HCT116 (cell line): ENCODE measurements around the gene PCCA. TPM values are rescaled to one million over a fixed set of nuclear protein-coding genes. Genes with fewer than 3 reads are reported as not detected.

Experiments
- ATAC-seq: fragments of 200-7000 bp; cut with Tn5 transposase; 2 replicates; pipeline ENCODE4 v1.9.1; 2020; ENCODE audit warnings: mild to moderate bottlenecking, moderate library complexity
- BruUV-seq: library from RNA; stranded (reverse); fragments of 400-500 nt; replicated peaks from 2 replicates; lab custom pipeline; 2021; lab: Mats Ljungman, UMichigan
- CTCF ChIA-PET: fragments of 300-600 bp; sonication (Branson Sonifier 250); formaldehyde crosslinking; loops from one replicate; lab custom pipeline; 2021; ENCODE audit warnings: antibody characterized with exemption; lab: Charles Lee
- POLR2A ChIA-PET: fragments of 300-600, 350-600 bp; sonication (Branson Sonifier 250); formaldehyde crosslinking; loops from one replicate; lab custom pipeline; 2021; ENCODE audit warnings: antibody characterized with exemption; lab: Charles Lee
- RAD21 ChIA-PET, 2 experiments: fragments of 300-600 bp; sonication (Branson Sonifier 250); formaldehyde crosslinking; loops; one replicate each; lab custom pipeline; 2023; ENCODE audit warnings: low total read pairs in 2 of 2; ENCODE audit not compliant: uncharacterized antibody in 2 of 2, unreplicated experiment in 2 of 2, low non-redundant PET in 1 of 2; lab: Charles Lee
- DNase-seq: peaks from one replicate; pipeline ENCODE4 v3.0.0-alpha.2; 2010; ENCODE audit warnings: low read depth, low spot score
- H2AFZ ChIP-seq: fragments of 200-600 bp; shearing (Covaris generic), sonication (generic); 2 replicates; pipeline ENCODE4 v1.6.1; 2017; ENCODE audit warnings: low read depth, mixed run types, mixed read lengths, antibody characterized with exemption, low read length; ENCODE audit not compliant: poor library complexity, severe bottlenecking
- H3K27ac ChIP-seq: 2 replicates; pipeline ENCODE4 v1.5.1; 2012; ENCODE audit warnings: low read depth, low read length
- H3K27me3 ChIP-seq: fragments of 200-600 bp; sonication (generic); 2 replicates; pipeline ENCODE4 v1.6.1; 2016; ENCODE audit warnings: mixed run types, low read length, mixed read lengths; ENCODE audit not compliant: insufficient read depth
- H3K36me3 ChIP-seq, 2 experiments: fragments of 200-500 bp in 1 of 2; fragments of 200-600 bp in 1 of 2; sonication (Bioruptor generic) in 1 of 2; sonication (generic) in 1 of 2; 2 replicates each; pipeline versions ENCODE4 v1.5.1 to v1.6.1; 2014 to 2016; ENCODE audit warnings: low read length in 2 of 2, inconsistent platforms in 1 of 2, mixed read lengths in 1 of 2, mixed run types in 1 of 2; ENCODE audit not compliant: insufficient read depth in 2 of 2, control insufficient read depth in 1 of 2
- H3K4me1 ChIP-seq, 2 experiments: fragments of 200-600 bp in 1 of 2; sonication (generic) in 1 of 2; 2 replicates each; pipeline versions ENCODE4 v1.5.1 to v1.6.1; 2012 to 2017; ENCODE audit warnings: low read length in 2 of 2, inconsistent platforms in 1 of 2, mild to moderate bottlenecking in 1 of 2, mixed read lengths in 1 of 2, mixed run types in 1 of 2, moderate library complexity in 1 of 2; ENCODE audit not compliant: insufficient read depth in 2 of 2, control insufficient read depth in 1 of 2
- H3K4me2 ChIP-seq: fragments of 200-600 bp; sonication (generic); 2 replicates; pipeline ENCODE4 v1.6.1; 2017; ENCODE audit warnings: mixed run types, low read length, mixed read lengths
- H3K4me3 ChIP-seq, 2 experiments: fragments of 200-600 bp in 1 of 2; sonication (generic) in 1 of 2; replicated peaks in 1 of 2; 2 replicates each; pipeline ENCODE4 v1.5.1; 2011 to 2016; ENCODE audit warnings: low read length in 2 of 2, control low read depth in 1 of 2, low read depth in 1 of 2, mild to moderate bottlenecking in 1 of 2, mixed read lengths in 1 of 2, mixed run types in 1 of 2
- H3K79me2 ChIP-seq: fragments of 200-600 bp; sonication (generic); 2 replicates; pipeline ENCODE4 v1.6.1; 2017; ENCODE audit warnings: mild to moderate bottlenecking, mixed run types, low read length, moderate library complexity, mixed read lengths; ENCODE audit not compliant: insufficient read depth
- H3K9ac ChIP-seq: fragments of 200-600 bp; sonication (generic); 2 replicates; pipeline ENCODE4 v1.6.1; 2016; ENCODE audit warnings: low read length, mixed read lengths
- H3K9me2 ChIP-seq: fragments of 200-600 bp; sonication (generic), shearing (Covaris generic); 2 replicates; pipeline ENCODE4 v1.6.1; 2017; ENCODE audit warnings: mixed run types, mild to moderate bottlenecking, moderate library complexity; ENCODE audit not compliant: insufficient read depth
- H3K9me3 ChIP-seq, 2 experiments: fragments of 200-500 bp in 1 of 2; fragments of 200-600 bp in 1 of 2; sonication (Bioruptor generic) in 1 of 2; sonication (generic) in 1 of 2; 2 replicates each; pipeline ENCODE4 v1.6.1; 2014 to 2017; ENCODE audit warnings: low read length in 2 of 2, mixed read lengths in 2 of 2, inconsistent platforms in 1 of 2, low read depth in 1 of 2, mild to moderate bottlenecking in 1 of 2, mixed run types in 1 of 2, moderate library complexity in 1 of 2; ENCODE audit not compliant: control insufficient read depth in 1 of 2, insufficient read depth in 1 of 2
- H4K20me1 ChIP-seq: fragments of 200-600 bp; sonication (generic), shearing (Covaris generic); 2 replicates; pipeline ENCODE4 v1.6.1; 2017; ENCODE audit warnings: mixed run types, mild to moderate bottlenecking, moderate library complexity; ENCODE audit not compliant: insufficient read depth
- CEBPB ChIP-seq: IDR thresholded peaks from 2 replicates; pipeline ENCODE4 v1.6.1; 2012; ENCODE audit warnings: low read depth
- EGR1 ChIP-seq: IDR thresholded peaks from 2 replicates; pipeline ENCODE4 v1.6.1; 2012; ENCODE audit warnings: low read depth
- ELF1 ChIP-seq: IDR thresholded peaks from 2 replicates; pipeline ENCODE4 v1.6.1; 2012; ENCODE audit warnings: low read depth, borderline replicate concordance
- EZH2 ChIP-seq: fragments of 200-600 bp; sonication (generic); IDR thresholded peaks from 2 replicates; pipeline ENCODE4 v1.6.1; 2017; ENCODE audit warnings: antibody characterized with exemption, mixed run types
- JUND ChIP-seq: IDR thresholded peaks from 2 replicates; pipeline ENCODE4 v1.6.1; 2012
- POLR2A ChIP-seq: IDR thresholded peaks from 2 replicates; pipeline ENCODE4 v1.7.0; 2011; ENCODE audit warnings: borderline replicate concordance; ENCODE audit not compliant: insufficient read depth, insufficient read length; ENCODE audit errors: extremely low read depth
- RAD21 ChIP-seq: IDR thresholded peaks from 2 replicates; pipeline ENCODE4 v1.6.1; 2012; ENCODE audit warnings: low read depth, mild to moderate bottlenecking
- REST ChIP-seq: IDR thresholded peaks from 2 replicates; pipeline ENCODE4 v1.6.1; 2012; ENCODE audit warnings: low read depth
- SIN3A ChIP-seq: IDR thresholded peaks from 2 replicates; pipeline ENCODE4 v1.6.1; 2012; ENCODE audit warnings: low read depth
- TCF7L2 ChIP-seq: IDR thresholded peaks from 2 replicates; pipeline ENCODE4 v1.7.0; 2011; ENCODE audit warnings: borderline replicate concordance, inconsistent platforms; ENCODE audit not compliant: insufficient read depth, insufficient read length; ENCODE audit errors: extremely low read depth
- ZFX ChIP-seq: fragments of 450-650 bp; IDR thresholded peaks from 2 replicates; pipeline ENCODE4 v1.6.1; 2017
- ZNF274 ChIP-seq: fragments of 200-500 bp; sonication (Bioruptor generic); IDR thresholded peaks from 2 replicates; pipeline ENCODE4 v1.6.1; 2014; ENCODE audit warnings: mild to moderate bottlenecking, low read depth, low read length, inconsistent platforms
- intact Hi-C: fragments of 100-400 bp; cut with micrococcal nuclease; formaldehyde crosslinking; loops from 2 replicates; pipeline ENCODE4 v1.10.0; 2022
- total RNA-seq: library from RNA; stranded (reverse); gene quantifications from one replicate; pipeline ENCODE4 v1.2.1, GENCODE V29; 2021; ENCODE audit not compliant: unreplicated experiment
- TF ChIP-seq, protein P1 (sequence below): IDR thresholded peaks from 2 replicates; pipeline ENCODE4 v1.6.1; 2012
- TF ChIP-seq, protein P2 (sequence below): IDR thresholded peaks from 2 replicates; pipeline ENCODE4 v1.6.1; 2011; ENCODE audit warnings: mild to moderate bottlenecking, low read length, moderate library complexity; ENCODE audit not compliant: insufficient replicate concordance; ENCODE audit errors: extremely low read depth

The PCCA gene
- total RNA-seq, 1 experiment from 2014 or later, result 23.0 TPM

GRCh38 chr13:100247937-100248336 is 159.0 kb downstream of the PCCA start:
- TF ChIP-seq ZNF274 (no peak), EGR1 (no peak), TCF7L2 (no peak), EZH2 (no peak), ZFX (no peak), RAD21 (no peak), POLR2A (no peak), REST (no peak), JUND (no peak), ELF1 (no peak), SIN3A (no peak), CEBPB (no peak)
- TF ChIP-seq, protein P1, sequence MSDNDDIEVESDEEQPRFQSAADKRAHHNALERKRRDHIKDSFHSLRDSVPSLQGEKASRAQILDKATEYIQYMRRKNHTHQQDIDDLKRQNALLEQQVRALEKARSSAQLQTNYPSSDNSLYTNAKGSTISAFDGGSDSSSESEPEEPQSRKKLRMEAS, result no peak
- TF ChIP-seq, protein P2, sequence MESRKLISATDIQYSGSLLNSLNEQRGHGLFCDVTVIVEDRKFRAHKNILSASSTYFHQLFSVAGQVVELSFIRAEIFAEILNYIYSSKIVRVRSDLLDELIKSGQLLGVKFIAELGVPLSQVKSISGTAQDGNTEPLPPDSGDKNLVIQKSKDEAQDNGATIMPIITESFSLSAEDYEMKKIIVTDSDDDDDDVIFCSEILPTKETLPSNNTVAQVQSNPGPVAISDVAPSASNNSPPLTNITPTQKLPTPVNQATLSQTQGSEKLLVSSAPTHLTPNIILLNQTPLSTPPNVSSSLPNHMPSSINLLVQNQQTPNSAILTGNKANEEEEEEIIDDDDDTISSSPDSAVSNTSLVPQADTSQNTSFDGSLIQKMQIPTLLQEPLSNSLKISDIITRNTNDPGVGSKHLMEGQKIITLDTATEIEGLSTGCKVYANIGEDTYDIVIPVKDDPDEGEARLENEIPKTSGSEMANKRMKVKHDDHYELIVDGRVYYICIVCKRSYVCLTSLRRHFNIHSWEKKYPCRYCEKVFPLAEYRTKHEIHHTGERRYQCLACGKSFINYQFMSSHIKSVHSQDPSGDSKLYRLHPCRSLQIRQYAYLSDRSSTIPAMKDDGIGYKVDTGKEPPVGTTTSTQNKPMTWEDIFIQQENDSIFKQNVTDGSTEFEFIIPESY, result no peak
- RAD21 ChIA-PET, result no interaction called here
- no peaks in the 10 kb centered on the region for H3K9me2 ChIP-seq
- H4K20me1 ChIP-seq, result no peaks in the 10 kb centered on the region
- ATAC-seq (no peak), DNase-seq (no peak)
- H3K27me3 ChIP-seq, result no peaks in the 10 kb centered on the region
- no peak overlapping the region for H3K9ac ChIP-seq
- no TSS peak for BruUV-seq
- H3K27ac ChIP-seq, result no peak overlapping the region
- no peak overlapping the region for H2AFZ ChIP-seq
- H3K4me2 ChIP-seq, result no peak overlapping the region
- intact Hi-C loops, result loop anchor here (10.0 kb wide), 1 partner anchor 137 kb away; no protein-coding TSS in a partner anchor
- peaks cover 4% of the 10 kb centered on the region in 2 experiments; a peak in 2 of 4 replicates for H3K9me3 ChIP-seq
- H3K4me1 ChIP-seq, result no peaks in the 10 kb centered on the region
- CTCF ChIA-PET, result no interaction called here
- POLR2A ChIA-PET, result no interaction called here
- no peaks in the 10 kb centered on the region for H3K36me3 ChIP-seq
- H3K4me3 ChIP-seq, result no peak overlapping the region
- no peaks in the 10 kb centered on the region for H3K79me2 ChIP-seq
